Colonic mucosa (tissue), 4 donors: ENCODE measurements around the gene GPC5. TPM values are rescaled to one million over a fixed set of nuclear protein-coding genes. Genes with fewer than 3 reads are reported as not detected.

ENCODE experiments used
- DNase-seq: peaks from one replicate; pipeline ENCODE4 v3.0.0-alpha.2; 2020
- H3K27ac ChIP-seq: fragments of 200-600 bp; one replicate; pipeline ENCODE4 v1.8.0; 2021
- H3K27me3 ChIP-seq: fragments of 200-600 bp; one replicate; pipeline ENCODE4 v1.8.0; 2021
- H3K36me3 ChIP-seq: fragments of 200-600 bp; one replicate; pipeline ENCODE4 v1.8.0; 2021
- H3K4me1 ChIP-seq: fragments of 200-600 bp; one replicate; pipeline ENCODE4 v1.8.0; 2021; ENCODE audit warnings: mild to moderate bottlenecking
- H3K4me3 ChIP-seq: fragments of 200-600 bp; one replicate; pipeline ENCODE4 v1.8.0; 2021
- H3K9ac ChIP-seq, 2 donors: one replicate each; pipeline ENCODE4 v1.7.0; 2013; ENCODE audit warnings: control low read depth in 2 of 2, low read depth in 2 of 2, low read length in 2 of 2
- H3K9me3 ChIP-seq: fragments of 200-600 bp; one replicate; pipeline ENCODE4 v1.8.0; 2021
- intact Hi-C: fragments of 100-400 bp; cut with DNase I; formaldehyde crosslinking; loops from one replicate; pipeline ENCODE4 v1.14.1; 2022
- total RNA-seq, 2 donors: library from RNA; stranded (reverse); fragmentation: NEBNext Ultra II Directional in 1 of 2; extraction: Animal tissue kit (Norgen Biotek cat#: 25700) in 1 of 2; gene quantifications; one replicate each; pipeline ENCODE4 v1.2.1, GENCODE V29; 2021
- TF ChIP-seq, protein P1 (sequence below): fragments of 200-600 bp; IDR thresholded peaks from one replicate; pipeline ENCODE4 v1.8.0; 2022; ENCODE audit warnings: antibody characterized with exemption, mild to moderate bottlenecking
- donor health status: healthy.
- donor health status: DM: no; HTN: no; CAD: no.
- donor health status: DM: no; HTN: no; CAD: no.

Gene GPC5
- total RNA-seq, 2 donors from 2014 or later, result 0.42 TPM; not detected in 1

DNA sequence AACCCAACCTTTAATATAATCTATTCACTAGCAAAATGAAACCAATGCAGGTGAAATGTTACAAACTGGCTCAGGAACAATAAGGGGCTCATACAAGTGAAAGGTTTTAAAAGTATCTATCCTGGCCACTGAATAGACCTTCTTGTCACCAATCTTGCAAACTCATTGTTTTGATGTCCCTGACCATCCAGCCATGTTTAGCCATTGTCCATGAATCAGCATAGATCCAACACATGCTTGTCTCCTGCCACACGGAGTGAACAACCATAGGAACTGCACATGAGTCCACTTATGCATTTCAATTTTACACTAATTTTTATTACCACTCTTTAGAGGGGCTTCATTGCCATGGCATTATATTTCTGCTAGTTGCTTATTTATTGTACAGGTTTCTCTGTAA lies 331.4 kb downstream of the GPC5 start:
- TF ChIP-seq, protein P1, sequence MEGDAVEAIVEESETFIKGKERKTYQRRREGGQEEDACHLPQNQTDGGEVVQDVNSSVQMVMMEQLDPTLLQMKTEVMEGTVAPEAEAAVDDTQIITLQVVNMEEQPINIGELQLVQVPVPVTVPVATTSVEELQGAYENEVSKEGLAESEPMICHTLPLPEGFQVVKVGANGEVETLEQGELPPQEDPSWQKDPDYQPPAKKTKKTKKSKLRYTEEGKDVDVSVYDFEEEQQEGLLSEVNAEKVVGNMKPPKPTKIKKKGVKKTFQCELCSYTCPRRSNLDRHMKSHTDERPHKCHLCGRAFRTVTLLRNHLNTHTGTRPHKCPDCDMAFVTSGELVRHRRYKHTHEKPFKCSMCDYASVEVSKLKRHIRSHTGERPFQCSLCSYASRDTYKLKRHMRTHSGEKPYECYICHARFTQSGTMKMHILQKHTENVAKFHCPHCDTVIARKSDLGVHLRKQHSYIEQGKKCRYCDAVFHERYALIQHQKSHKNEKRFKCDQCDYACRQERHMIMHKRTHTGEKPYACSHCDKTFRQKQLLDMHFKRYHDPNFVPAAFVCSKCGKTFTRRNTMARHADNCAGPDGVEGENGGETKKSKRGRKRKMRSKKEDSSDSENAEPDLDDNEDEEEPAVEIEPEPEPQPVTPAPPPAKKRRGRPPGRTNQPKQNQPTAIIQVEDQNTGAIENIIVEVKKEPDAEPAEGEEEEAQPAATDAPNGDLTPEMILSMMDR, result no peak
- Histone ChIP-seq H3K9me3 (no peaks in the 10 kb centered on the region), H3K27me3 (no peaks in the 10 kb centered on the region), H3K4me3 (no peak overlapping the region), H3K4me1 (no peaks in the 10 kb centered on the region), H3K9ac (no peak overlapping the region), H3K27ac (no peak overlapping the region), H3K36me3 (no peaks in the 10 kb centered on the region)
- intact Hi-C loops, result no loop called here
- no peak for DNase-seq

DNA sequence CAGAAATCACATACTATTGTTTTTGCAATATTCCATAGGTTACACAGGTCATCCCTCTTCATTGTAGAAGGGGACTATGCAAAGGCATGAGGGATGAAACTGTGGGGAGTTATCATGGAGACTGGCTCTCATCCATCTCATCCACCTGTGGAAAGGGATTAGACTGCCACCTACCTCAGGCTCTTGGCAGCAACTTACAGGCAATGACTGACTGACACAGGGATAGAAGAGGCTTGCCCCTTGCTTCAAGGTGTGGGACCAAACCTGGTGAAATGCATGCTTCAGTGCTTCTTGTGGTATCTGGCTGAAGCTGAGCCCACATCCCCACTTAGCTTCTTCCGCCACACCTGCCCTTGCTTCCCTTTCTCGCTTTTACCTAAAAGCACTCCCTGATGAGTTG lies 341.3 kb downstream of the GPC5 start:
- Histone ChIP-seq H3K9me3 (no peaks in the 10 kb centered on the region), H3K27ac (no peak overlapping the region), H3K36me3 (no peaks in the 10 kb centered on the region), H3K9ac (no peak overlapping the region), H3K27me3 (no peaks in the 10 kb centered on the region), H3K4me3 (no peak overlapping the region), H3K4me1 (no peaks in the 10 kb centered on the region)
- no peak for DNase-seq
- TF ChIP-seq, protein P1, result no peak
- intact Hi-C loops, result no loop called here

GRCh38 chr13:91740756-91741155 lies 342.3 kb downstream of the GPC5 start:
- no peak for DNase-seq
- intact Hi-C loops, result no loop called here
- no peak overlapping the region for H3K9ac ChIP-seq

GRCh38 chr13:91741925-91742324 lies 343.5 kb downstream of the GPC5 start:
- no peak for DNase-seq
- H3K9me3 ChIP-seq, result no peaks in the 10 kb centered on the region
- H3K4me1 ChIP-seq, result no peaks in the 10 kb centered on the region
- H3K36me3 ChIP-seq, result no peaks in the 10 kb centered on the region
- H3K27ac ChIP-seq, result no peak overlapping the region
- TF ChIP-seq, protein P1, result no peak
- no peaks in the 10 kb centered on the region for H3K27me3 ChIP-seq
- intact Hi-C loops, result no loop called here
- no peak overlapping the region for H3K4me3 ChIP-seq
- no peak overlapping the region for H3K9ac ChIP-seq

More at GRCh38 chr13:91740756-91741155, 342.3 kb downstream of the GPC5 start:
- Histone ChIP-seq H3K27me3 (no peaks in the 10 kb centered on the region), H3K4me1 (no peaks in the 10 kb centered on the region), H3K9me3 (no peaks in the 10 kb centered on the region), H3K36me3 (no peaks in the 10 kb centered on the region), H3K4me3 (no peak overlapping the region), H3K27ac (no peak overlapping the region)
- TF ChIP-seq, protein P1, result no peak

GRCh38 chr13:91744284-91744683 lies 345.9 kb downstream of the GPC5 start:
- intact Hi-C loops, result no loop called here

More at GRCh38 chr13:91744284-91744683, 345.9 kb downstream of the GPC5 start:
- H3K4me1 ChIP-seq, result no peaks in the 10 kb centered on the region
- no peak overlapping the region for H3K9ac ChIP-seq
- TF ChIP-seq, protein P1, result no peak
- no peak for DNase-seq
- H3K27ac ChIP-seq, result no peak overlapping the region
- no peaks in the 10 kb centered on the region for H3K36me3 ChIP-seq
- H3K4me3 ChIP-seq, result no peak overlapping the region
- H3K27me3 ChIP-seq, result no peaks in the 10 kb centered on the region
- H3K9me3 ChIP-seq, result no peaks in the 10 kb centered on the region
